RWPE2 (cell line): Measurements from ENCODE around the gene GPC4.

Experiments used
- ATAC-seq: fragments of 200-7000 bp; cut with Tn5 transposase; 3 replicates; pipeline ENCODE4 v1.9.1; 2021; ENCODE audit warnings: low read depth
- DNase-seq: peaks from one replicate; pipeline ENCODE4 v3.0.0-alpha.2; 2020; ENCODE audit warnings: low spot score
- H3K27ac ChIP-seq: fragments of 450-650 bp; 2 replicates; pipeline ENCODE4 v1.5.1; 2017; ENCODE audit warnings: mild to moderate bottlenecking; ENCODE audit not compliant: poor library complexity, severe bottlenecking
- H3K27me3 ChIP-seq: fragments of 250-450 bp; sonication (Bioruptor Pico); 2 replicates; pipeline ENCODE4 v1.5.1; 2021; ENCODE audit warnings: mild to moderate bottlenecking, moderate library complexity; ENCODE audit not compliant: insufficient read depth, poor library complexity, severe bottlenecking
- H3K36me3 ChIP-seq: fragments of 250-450 bp; sonication (Bioruptor Pico); 2 replicates; pipeline ENCODE4 v1.5.1; 2020; ENCODE audit warnings: low read depth, mild to moderate bottlenecking, moderate library complexity
- H3K4me1 ChIP-seq: fragments of 250-450 bp; sonication (Bioruptor Pico); 2 replicates; pipeline ENCODE4 v1.5.1; 2021; ENCODE audit warnings: mild to moderate bottlenecking, moderate library complexity; ENCODE audit not compliant: insufficient read depth, poor library complexity, severe bottlenecking
- H3K4me3 ChIP-seq: fragments of 250-450 bp; sonication (Bioruptor Pico); 2 replicates; pipeline ENCODE4 v1.5.1; 2021; ENCODE audit warnings: mild to moderate bottlenecking, moderate library complexity; ENCODE audit not compliant: severe bottlenecking
- H3K9me3 ChIP-seq: fragments of 250-450 bp; sonication (Bioruptor Pico); 2 replicates; pipeline ENCODE4 v1.5.1; 2021; ENCODE audit warnings: mild to moderate bottlenecking, moderate library complexity; ENCODE audit not compliant: severe bottlenecking
- CTCF ChIP-seq: fragments of 450-650 bp; IDR thresholded peaks from one replicate; pipeline ENCODE4 v1.5.1; 2017; ENCODE audit warnings: mild to moderate bottlenecking, moderate library complexity; ENCODE audit not compliant: poor library complexity, severe bottlenecking

Gene GPC4

DNA sequence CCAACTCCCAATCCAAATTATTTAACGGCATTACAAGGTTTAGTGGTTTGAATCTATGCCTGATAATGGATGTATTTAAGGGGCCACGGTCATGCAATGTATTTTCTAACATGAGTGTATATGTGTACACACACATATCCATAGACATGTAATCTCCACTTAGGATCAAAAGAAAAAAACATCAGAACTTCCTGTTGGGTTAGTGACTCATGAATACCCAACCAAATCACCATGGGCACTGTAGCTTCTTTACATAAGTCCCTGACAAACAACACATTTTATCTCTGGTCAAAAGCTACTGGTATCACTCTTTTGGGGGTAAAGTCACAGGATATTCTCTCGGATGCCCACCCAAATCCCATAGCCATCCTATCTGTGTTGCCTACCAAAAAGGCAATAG, 160.6 kb downstream of the GPC4 start:
- ATAC-seq: peak; percentile 56; the same call in 1 of the 3 replicates
- H3K27me3 ChIP-seq: no peaks in the 10 kb centered on the region
- no peaks in the 10 kb centered on the region for H3K9me3 ChIP-seq
- H3K4me3 ChIP-seq: no peak overlapping the region
- TF ChIP-seq CTCF: no peak
- no peak for DNase-seq
- no peaks in the 10 kb centered on the region for H3K36me3 ChIP-seq
- H3K4me1 ChIP-seq: no peaks in the 10 kb centered on the region
- no peak overlapping the region for H3K27ac ChIP-seq

DNA sequence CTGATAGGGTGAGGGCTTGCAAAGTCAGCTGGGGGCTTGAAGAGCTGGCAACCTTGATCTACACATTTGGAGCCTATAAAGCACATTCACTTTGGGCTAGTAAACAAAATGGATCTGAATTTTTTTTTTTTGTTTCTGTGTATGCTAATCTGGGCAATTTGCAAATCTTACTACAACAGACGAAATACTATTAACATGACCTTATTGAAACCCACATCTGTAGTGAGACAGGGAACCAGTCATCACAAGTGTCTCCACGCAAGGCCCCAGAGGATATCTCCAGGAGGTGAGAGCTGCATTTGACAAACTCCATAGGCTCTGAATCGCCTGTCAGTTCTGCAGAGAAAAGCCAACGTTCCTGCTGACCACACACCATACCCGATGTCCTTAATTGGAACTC, 164.1 kb downstream of the GPC4 start:
- ATAC-seq (no peak), DNase-seq (no peak)
- no peak for TF ChIP-seq CTCF
- H3K36me3 ChIP-seq: no peaks in the 10 kb centered on the region
- H3K27me3 ChIP-seq: no peaks in the 10 kb centered on the region
- H3K27ac ChIP-seq: no peak overlapping the region
- H3K4me1 ChIP-seq: no peaks in the 10 kb centered on the region
- H3K9me3 ChIP-seq: no peaks in the 10 kb centered on the region
- H3K4me3 ChIP-seq: no peak overlapping the region

GRCh38 chrX:133250184-133251100, 164.8 kb downstream of the GPC4 start:
- no peak for TF ChIP-seq CTCF
- ATAC-seq (no peak), DNase-seq (no peak)
- H3K4me1 ChIP-seq: no peaks in the 10 kb centered on the region
- no peaks in the 10 kb centered on the region for H3K36me3 ChIP-seq
- no peak overlapping the region for H3K4me3 ChIP-seq
- H3K9me3 ChIP-seq: no peaks in the 10 kb centered on the region
- no peak overlapping the region for H3K27ac ChIP-seq
- no peaks in the 10 kb centered on the region for H3K27me3 ChIP-seq
